Astrocyte (in vitro differentiated cells and primary cell): Measurements from ENCODE around the gene GMPPB. TPM values are rescaled to one million over a fixed set of nuclear protein-coding genes. Genes with fewer than 3 reads are reported as not detected.
"Not testable (repeated sequence)": the region's sequence is repeated elsewhere in the genome, so short reads cannot be mapped to it uniquely, and the experiment has no call there.

Experiments
- DNase-seq: peaks from one replicate; pipeline ENCODE4 v3.0.0-alpha.2; 2010; ENCODE audit warnings: low read depth
- FAIRE-seq: peaks from 2 replicates; lab custom pipeline; 2011; peaks lifted over from hg19 to GRCh38; lab: Jason Lieb, UNC
- H2AFZ ChIP-seq: 2 replicates; pipeline ENCODE4 v1.6.0; 2012; ENCODE audit warnings: low read depth, low read length, inconsistent platforms
- H3K27ac ChIP-seq: 2 replicates; pipeline ENCODE4 v1.5.1; 2011; ENCODE audit warnings: low read depth, low read length, inconsistent platforms
- H3K27me3 ChIP-seq: 2 replicates; pipeline ENCODE4 v1.6.0; 2011; ENCODE audit warnings: low read length, inconsistent platforms; ENCODE audit not compliant: insufficient read depth
- H3K36me3 ChIP-seq: 2 replicates; pipeline ENCODE4 v1.5.1; 2011; ENCODE audit warnings: low read length, inconsistent platforms; ENCODE audit not compliant: insufficient read depth
- H3K4me1 ChIP-seq: 2 replicates; pipeline ENCODE4 v1.5.1; 2011; ENCODE audit warnings: low read length, inconsistent platforms; ENCODE audit not compliant: insufficient read depth
- H3K4me2 ChIP-seq: 2 replicates; pipeline ENCODE4 v1.6.0; 2012; ENCODE audit warnings: low read length, inconsistent platforms
- H3K4me3 ChIP-seq: 2 replicates; pipeline ENCODE4 v1.5.1; 2011; ENCODE audit warnings: low read depth, mild to moderate bottlenecking, low read length, inconsistent platforms; ENCODE audit not compliant: insufficient read depth
- H3K79me2 ChIP-seq: 2 replicates; pipeline ENCODE4 v1.6.0; 2012; ENCODE audit warnings: mild to moderate bottlenecking, low read length, inconsistent platforms; ENCODE audit not compliant: insufficient read depth
- H3K9ac ChIP-seq: 2 replicates; pipeline ENCODE4 v1.6.0; 2012; ENCODE audit warnings: mild to moderate bottlenecking, low read length, inconsistent platforms
- H3K9me3 ChIP-seq: 2 replicates; pipeline ENCODE4 v1.5.1; 2012; ENCODE audit warnings: low read depth, mild to moderate bottlenecking, low read length, inconsistent platforms; ENCODE audit not compliant: insufficient read depth
- H4K20me1 ChIP-seq: 2 replicates; pipeline ENCODE4 v1.6.0; 2012; ENCODE audit warnings: low read length, inconsistent platforms; ENCODE audit not compliant: insufficient read depth
- H3K27ac Mint-ChIP-seq: one replicate; pipeline ENCODE4 v1.8.0; 2021; ENCODE audit warnings: mild to moderate bottlenecking, mixed read lengths; ENCODE audit not compliant: unreplicated experiment
- H3K27me3 Mint-ChIP-seq: one replicate; pipeline ENCODE4 v1.8.0; 2021; ENCODE audit warnings: low read depth, mixed read lengths; ENCODE audit not compliant: unreplicated experiment
- H3K36me3 Mint-ChIP-seq: one replicate; pipeline ENCODE4 v1.8.0; 2021; ENCODE audit warnings: low read depth, mixed read lengths; ENCODE audit not compliant: unreplicated experiment
- H3K4me1 Mint-ChIP-seq: one replicate; pipeline ENCODE4 v1.8.0; 2021; ENCODE audit warnings: low read depth, mixed read lengths; ENCODE audit not compliant: unreplicated experiment
- H3K4me3 Mint-ChIP-seq: one replicate; pipeline ENCODE4 v1.8.0; 2021; ENCODE audit warnings: mild to moderate bottlenecking, moderate library complexity, mixed read lengths; ENCODE audit not compliant: unreplicated experiment
- H3K9me3 Mint-ChIP-seq: one replicate; pipeline ENCODE4 v1.8.0; 2021; ENCODE audit warnings: mild to moderate bottlenecking, mixed read lengths; ENCODE audit not compliant: unreplicated experiment
- EZH2 ChIP-seq: IDR thresholded peaks from 2 replicates; pipeline ENCODE4 v1.6.1; 2012; ENCODE audit warnings: mild to moderate bottlenecking, low read length, inconsistent platforms; ENCODE audit not compliant: insufficient read depth
- total RNA-seq: library from RNA; stranded (reverse); gene quantifications from 2 replicates; pipeline ENCODE4 v1.2.1, GENCODE V29; 2021

GMPPB gene
- total RNA-seq, 1 donor from 2014 or later, result 24.6 TPM

GRCh38 chr3:49689046-49689907, 34.5 kb downstream of the GMPPB start, which contains the start of the genes MST1 and RNF123:
MST1 (minus strand) TSS chr3:49689474; CDS start chr3:49688691, 783 bp downstream.
RNF123 (plus strand) TSS chr3:49689557; CDS start chr3:49691166, 1,609 bp downstream.
- Mint-ChIP-seq H3K4me1 (peaks cover 5% of the 10 kb centered on the region), H3K27me3 (no peaks in the 10 kb centered on the region), H3K4me3 (peak within 1 kb of the TSS; percentile 95), H3K36me3 (peaks cover 1% of the 10 kb centered on the region), H3K27ac (peak within 1 kb of the TSS; percentile 96), H3K9me3 (no peaks in the 10 kb centered on the region)
- FAIRE-seq (no peak), DNase-seq (peak; percentile 85)
- Histone ChIP-seq H3K79me2 (peaks cover 26% of the 10 kb centered on the region), H3K27me3 (peaks cover 3% of the 10 kb centered on the region), H3K4me3 (peak within 1 kb of the TSS; percentile 67), H3K4me1 (peaks cover 11% of the 10 kb centered on the region), H2AFZ (peak within 1 kb of the TSS; percentile 95), H3K4me2 (peak within 1 kb of the TSS; percentile 86), H4K20me1 (peaks cover under 1% of the 10 kb centered on the region), H3K27ac (peak within 1 kb of the TSS; percentile 54), H3K9ac (peak within 1 kb of the TSS; percentile 86), H3K36me3 (no peaks in the 10 kb centered on the region), H3K9me3 (no peaks in the 10 kb centered on the region)
- no peak for TF ChIP-seq EZH2

DNA sequence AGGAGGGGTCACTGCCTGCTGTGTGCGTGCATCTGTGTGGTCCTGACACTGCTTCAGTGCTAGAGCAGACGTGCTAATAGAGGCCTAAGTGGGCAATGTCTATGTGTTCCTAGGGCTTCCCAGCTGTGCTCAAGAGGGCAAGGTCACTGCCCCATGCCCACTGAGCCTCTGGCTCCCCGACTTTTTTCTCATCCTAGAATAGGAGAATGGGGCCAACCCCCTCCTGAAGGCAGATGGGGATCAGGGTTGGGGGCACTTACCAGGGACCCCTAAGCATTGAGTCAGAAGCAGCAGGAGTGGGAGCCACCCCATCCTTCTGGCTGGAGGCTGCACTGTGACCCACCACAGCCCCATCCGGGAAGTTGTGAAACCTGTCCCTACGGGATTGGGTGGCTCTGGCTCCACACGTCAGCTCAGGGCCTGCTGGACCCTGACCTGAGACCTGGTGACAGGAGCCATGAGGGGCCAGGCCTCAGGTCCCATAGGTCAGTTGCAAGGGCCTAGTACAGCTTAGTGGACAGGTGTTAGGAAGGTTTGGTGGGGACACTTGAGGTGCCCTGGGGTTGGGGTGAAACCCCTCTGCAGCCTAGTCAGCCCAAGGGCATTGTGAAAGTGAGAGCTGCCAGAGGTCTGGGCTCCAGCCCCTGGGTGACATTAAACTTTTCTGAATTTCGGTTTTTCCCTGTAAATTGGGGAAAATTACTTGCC, 35.3 kb downstream of the GMPPB start:
- Histone ChIP-seq H3K4me2 (peak overlapping the region; percentile 86), H3K9ac (peak overlapping the region; percentile 86), H3K27ac (peak overlapping the region; percentile 54), H2AFZ (peak overlapping the region; percentile 95), H3K4me3 (peak overlapping the region; percentile 67), H3K4me1 (peaks cover 11% of the 10 kb centered on the region), H3K79me2 (peaks cover 22% of the 10 kb centered on the region)
- H3K4me1 Mint-ChIP-seq, H3K9me3 ChIP-seq, FAIRE-seq, H3K27me3 ChIP-seq, DNase-seq, H3K36me3 Mint-ChIP-seq, H3K9me3 Mint-ChIP-seq, H3K36me3 ChIP-seq, H4K20me1 ChIP-seq, H3K27me3 Mint-ChIP-seq: not testable (repeated sequence)
- Mint-ChIP-seq H3K27ac (peak overlapping the region; percentile 96), H3K4me3 (peak overlapping the region; percentile 95)

DNA sequence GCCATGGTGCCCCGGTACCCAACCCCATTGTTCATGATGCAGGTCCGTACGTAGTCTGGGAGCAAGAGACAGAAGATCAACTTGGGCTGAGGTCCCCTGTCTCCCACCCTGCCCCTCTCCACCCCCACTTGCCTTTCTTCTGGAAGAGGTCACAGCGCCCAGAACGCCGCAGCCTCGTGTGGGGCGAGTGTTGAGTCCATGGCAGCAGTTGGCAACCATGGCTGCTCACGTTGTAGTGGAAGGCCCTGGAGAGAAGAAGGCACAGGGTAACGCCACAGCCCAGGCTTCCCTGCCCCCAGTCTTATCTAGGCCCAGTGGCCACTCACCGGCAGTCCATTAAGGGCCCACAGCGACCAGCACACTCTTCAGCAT, 36.3 kb downstream of the GMPPB start:
- H3K36me3 ChIP-seq, H3K27me3 Mint-ChIP-seq, H3K36me3 Mint-ChIP-seq, H3K9me3 Mint-ChIP-seq, H3K4me3 ChIP-seq, H3K9ac ChIP-seq, H2AFZ ChIP-seq, H3K27ac ChIP-seq, FAIRE-seq, DNase-seq, H4K20me1 ChIP-seq, H3K4me1 Mint-ChIP-seq, H3K9me3 ChIP-seq, H3K27me3 ChIP-seq: not testable (repeated sequence)
- Histone ChIP-seq H3K4me2 (peak overlapping the region; percentile 74), H3K4me1 (peaks cover 11% of the 10 kb centered on the region), H3K79me2 (peaks cover 20% of the 10 kb centered on the region)
- peak overlapping the region; percentile 58 for H3K27ac Mint-ChIP-seq
- H3K4me3 Mint-ChIP-seq, result peak overlapping the region; percentile 73

GRCh38 chr3:49686769-49687423, 36.9 kb downstream of the GMPPB start:
- FAIRE-seq, H3K9me3 ChIP-seq, H3K4me1 Mint-ChIP-seq, H3K9me3 Mint-ChIP-seq, H3K27ac ChIP-seq, H3K36me3 ChIP-seq, H3K36me3 Mint-ChIP-seq, H3K27me3 Mint-ChIP-seq, H3K27me3 ChIP-seq, H4K20me1 ChIP-seq: not testable (repeated sequence)
- H2AFZ ChIP-seq, result peak overlapping the region; percentile 63
- H3K4me3 ChIP-seq, result peak overlapping the region; percentile 10
- peak overlapping the region; percentile 73 for H3K4me3 Mint-ChIP-seq
- H3K79me2 ChIP-seq, result peaks cover 20% of the 10 kb centered on the region
- H3K9ac ChIP-seq, result peak overlapping the region; percentile 31
- H3K4me2 ChIP-seq, result peak overlapping the region; percentile 74
- DNase-seq, result peak; percentile 31
- peaks cover 11% of the 10 kb centered on the region for H3K4me1 ChIP-seq
- H3K27ac Mint-ChIP-seq, result peak overlapping the region; percentile 58

- H3K4me1 Mint-ChIP-seq, H2AFZ ChIP-seq, H3K27me3 Mint-ChIP-seq, DNase-seq, H3K4me3 Mint-ChIP-seq, H3K9me3 Mint-ChIP-seq, H3K27ac ChIP-seq, H3K4me3 ChIP-seq, FAIRE-seq, H4K20me1 ChIP-seq, H3K36me3 Mint-ChIP-seq, H3K27ac Mint-ChIP-seq, H3K27me3 ChIP-seq, H3K36me3 ChIP-seq, H3K9me3 ChIP-seq: not testable (repeated sequence)
- Histone ChIP-seq H3K4me2 (peak overlapping the region; percentile 74), H3K9ac (peak overlapping the region; percentile 31), H3K4me1 (peaks cover 11% of the 10 kb centered on the region), H3K79me2 (peaks cover 17% of the 10 kb centered on the region)
Measured at GRCh38 chr3:49686346-49686745, 37.4 kb downstream of the GMPPB start.
